ENCODE data around the gene THBS1. TPM values are rescaled to one million over a fixed set of nuclear protein-coding genes. Genes with fewer than 3 reads are reported as not detected.

Gene THBS1
- total RNA-seq, 2 experiments from 2014 or later: 5.4 to 6.0 TPM

GRCh38 chr15:39553947-39554693 lies 26.8 kb upstream of the THBS1 start:
- peaks cover 14% of the 10 kb centered on the region for H3K27me3 Mint-ChIP-seq
- no peaks in the 10 kb centered on the region for H3K9me3 Mint-ChIP-seq
- no peak overlapping the region for H3K4me3 Mint-ChIP-seq
- H3K27ac Mint-ChIP-seq: no peak overlapping the region
- no peak for DNase-seq
- peaks cover 4% of the 10 kb centered on the region for H3K4me1 Mint-ChIP-seq
- POLR2A ChIA-PET: no interaction called here
- ATAC-seq (ENCODE audit: low read depth): no peak
- no peaks in the 10 kb centered on the region for H3K36me3 Mint-ChIP-seq

- no peaks in the 10 kb centered on the region for H3K9me3 Mint-ChIP-seq
- peaks cover 4% of the 10 kb centered on the region for H3K4me1 Mint-ChIP-seq
- H3K4me3 Mint-ChIP-seq: no peak overlapping the region
- ATAC-seq (ENCODE audit: low read depth) (no peak), DNase-seq (no peak)
- POLR2A ChIA-PET: no interaction called here
- H3K36me3 Mint-ChIP-seq: no peaks in the 10 kb centered on the region
- H3K27ac Mint-ChIP-seq: no peak overlapping the region
- H3K27me3 Mint-ChIP-seq: peaks cover 13% of the 10 kb centered on the region
Observed at GRCh38 chr15:39554746-39555387, 26.0 kb upstream of the THBS1 start.

GRCh38 chr15:39555885-39556284 lies 25.0 kb upstream of the THBS1 start:
- DNase-seq (no peak), ATAC-seq (ENCODE audit: low read depth) (no peak)
- no peak overlapping the region for H3K27ac Mint-ChIP-seq
- H3K4me3 Mint-ChIP-seq: no peak overlapping the region
- no peaks in the 10 kb centered on the region for H3K9me3 Mint-ChIP-seq
- peaks cover 4% of the 10 kb centered on the region for H3K4me1 Mint-ChIP-seq
- peaks cover 13% of the 10 kb centered on the region for H3K27me3 Mint-ChIP-seq
- POLR2A ChIA-PET: no interaction called here
- H3K36me3 Mint-ChIP-seq: no peaks in the 10 kb centered on the region

GRCh38 chr15:39556461-39556860 lies 24.4 kb upstream of the THBS1 start:
- H3K36me3 Mint-ChIP-seq: no peaks in the 10 kb centered on the region
- peaks cover 10% of the 10 kb centered on the region for H3K27me3 Mint-ChIP-seq
- H3K27ac Mint-ChIP-seq: no peak overlapping the region
- H3K4me1 Mint-ChIP-seq: peaks cover 4% of the 10 kb centered on the region
- ATAC-seq (ENCODE audit: low read depth) (no peak), DNase-seq (no peak)
- no peaks in the 10 kb centered on the region for H3K9me3 Mint-ChIP-seq
- POLR2A ChIA-PET: no interaction called here
- no peak overlapping the region for H3K4me3 Mint-ChIP-seq

GRCh38 chr15:39558421-39558820 lies 22.5 kb upstream of the THBS1 start:
- Mint-ChIP-seq H3K4me1 (peaks cover 3% of the 10 kb centered on the region), H3K27ac (no peak overlapping the region), H3K36me3 (no peaks in the 10 kb centered on the region), H3K4me3 (no peak overlapping the region), H3K27me3 (peaks cover 4% of the 10 kb centered on the region), H3K9me3 (no peaks in the 10 kb centered on the region)
- no peak for DNase-seq
- POLR2A ChIA-PET: no interaction called here
- ATAC-seq (ENCODE audit: low read depth): no peak

- no peak for DNase-seq
- Mint-ChIP-seq H3K4me3 (no peak overlapping the region), H3K27me3 (peaks cover 8% of the 10 kb centered on the region), H3K36me3 (no peaks in the 10 kb centered on the region), H3K4me1 (no peaks in the 10 kb centered on the region), H3K9me3 (no peaks in the 10 kb centered on the region), H3K27ac (no peak overlapping the region)
- POLR2A ChIA-PET: no interaction called here
- ATAC-seq (ENCODE audit: low read depth): no peak
Observed at GRCh38 chr15:39564972-39565665, 15.8 kb upstream of the THBS1 start.

GRCh38 chr15:39565851-39566250 lies 15.0 kb upstream of the THBS1 start:
- no peak overlapping the region for H3K4me3 Mint-ChIP-seq

GRCh38 chr15:39573287-39573686 lies 7.6 kb upstream of the THBS1 start:
- H3K4me1 Mint-ChIP-seq: no peaks in the 10 kb centered on the region
- no peaks in the 10 kb centered on the region for H3K36me3 Mint-ChIP-seq
- H3K4me3 Mint-ChIP-seq: no peak overlapping the region
- no peaks in the 10 kb centered on the region for H3K9me3 Mint-ChIP-seq
- DNase-seq (no peak), ATAC-seq (ENCODE audit: low read depth) (no peak)
- H3K27ac Mint-ChIP-seq: no peak overlapping the region
- peaks cover 27% of the 10 kb centered on the region for H3K27me3 Mint-ChIP-seq
- POLR2A ChIA-PET: no interaction called here

More at GRCh38 chr15:39565851-39566250, 15.0 kb upstream of the THBS1 start:
- ATAC-seq (ENCODE audit: low read depth) (no peak), DNase-seq (no peak)
- H3K27me3 Mint-ChIP-seq: peaks cover 8% of the 10 kb centered on the region
- POLR2A ChIA-PET: no interaction called here
- no peaks in the 10 kb centered on the region for H3K9me3 Mint-ChIP-seq
- no peaks in the 10 kb centered on the region for H3K36me3 Mint-ChIP-seq
- H3K4me1 Mint-ChIP-seq: no peaks in the 10 kb centered on the region
- no peak overlapping the region for H3K27ac Mint-ChIP-seq

GRCh38 chr15:39573844-39574243 lies 7.0 kb upstream of the THBS1 start:
- H3K27me3 Mint-ChIP-seq: peaks cover 33% of the 10 kb centered on the region
- H3K4me1 Mint-ChIP-seq: no peaks in the 10 kb centered on the region
- ATAC-seq (ENCODE audit: low read depth) (no peak), DNase-seq (no peak)
- H3K27ac Mint-ChIP-seq: no peak overlapping the region
- POLR2A ChIA-PET: no interaction called here
- H3K36me3 Mint-ChIP-seq: no peaks in the 10 kb centered on the region
- no peaks in the 10 kb centered on the region for H3K9me3 Mint-ChIP-seq
- H3K4me3 Mint-ChIP-seq: no peak overlapping the region

GRCh38 chr15:39574427-39574826 lies 6.5 kb upstream of the THBS1 start:
- Mint-ChIP-seq H3K4me3 (no peak overlapping the region), H3K36me3 (no peaks in the 10 kb centered on the region), H3K27me3 (peaks cover 38% of the 10 kb centered on the region), H3K9me3 (no peaks in the 10 kb centered on the region), H3K4me1 (no peaks in the 10 kb centered on the region), H3K27ac (no peak overlapping the region)
- POLR2A ChIA-PET: interaction anchor here (0.7 kb wide), 1 partner anchor 137 kb away, joined by 3 read pairs; no protein-coding TSS in a partner anchor
- DNase-seq (no peak), ATAC-seq (ENCODE audit: low read depth) (no peak)

- DNase-seq (no peak), ATAC-seq (ENCODE audit: low read depth) (no peak)
- POLR2A ChIA-PET: interaction anchor here (0.7 kb wide), 1 partner anchor 138 kb away, joined by 3 read pairs; no protein-coding TSS in a partner anchor
- no peaks in the 10 kb centered on the region for H3K36me3 Mint-ChIP-seq
- no peaks in the 10 kb centered on the region for H3K9me3 Mint-ChIP-seq
- no peak overlapping the region for H3K27ac Mint-ChIP-seq
- H3K4me1 Mint-ChIP-seq: peaks cover 5% of the 10 kb centered on the region
- peaks cover 44% of the 10 kb centered on the region for H3K27me3 Mint-ChIP-seq
- H3K4me3 Mint-ChIP-seq: no peak overlapping the region
Observed at GRCh38 chr15:39575180-39575579, 5.7 kb upstream of the THBS1 start.

GRCh38 chr15:39578851-39579486 lies 1.9 kb upstream of the THBS1 start:
- Mint-ChIP-seq H3K27ac (no peak overlapping the region), H3K4me1 (peaks cover 13% of the 10 kb centered on the region), H3K36me3 (no peaks in the 10 kb centered on the region), H3K9me3 (no peaks in the 10 kb centered on the region), H3K4me3 (peak overlapping the region; percentile 16), H3K27me3 (peaks cover 58% of the 10 kb centered on the region)
- ATAC-seq (ENCODE audit: low read depth): no peak
- DNase-seq: no peak
- POLR2A ChIA-PET: no interaction called here

- H3K4me3 Mint-ChIP-seq: peak overlapping the region; percentile 66
- peaks cover 55% of the 10 kb centered on the region for H3K27me3 Mint-ChIP-seq
- H3K36me3 Mint-ChIP-seq: no peaks in the 10 kb centered on the region
- no peak overlapping the region for H3K27ac Mint-ChIP-seq
- POLR2A ChIA-PET: no interaction called here
- no peak for ATAC-seq (ENCODE audit: low read depth)
- no peak for DNase-seq
- H3K9me3 Mint-ChIP-seq: no peaks in the 10 kb centered on the region
- peaks cover 13% of the 10 kb centered on the region for H3K4me1 Mint-ChIP-seq
Observed at GRCh38 chr15:39579487-39580116, 1.3 kb upstream of the THBS1 start.
